ENCODE data around the gene MAMDC2.

The MAMDC2 gene

DNA sequence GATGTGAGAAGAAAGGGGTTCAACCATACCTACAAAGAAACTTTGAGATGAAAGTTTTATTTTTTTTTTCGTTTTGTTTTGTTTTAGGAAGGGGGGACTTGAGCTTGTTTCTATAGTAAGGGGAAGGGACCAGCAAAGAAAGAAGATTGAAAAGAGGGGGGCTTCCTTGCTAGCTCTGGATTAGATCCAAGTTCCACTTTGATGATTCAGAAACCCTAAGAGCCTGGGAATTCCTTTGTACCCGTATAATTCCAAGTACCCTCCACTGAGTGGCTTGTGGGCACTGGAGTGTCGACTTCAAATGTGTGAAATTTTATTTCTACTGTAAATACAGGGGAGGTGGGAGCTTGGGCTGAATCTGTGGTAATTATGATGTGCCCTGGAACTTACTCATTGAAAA, 10.9 kb downstream of the MAMDC2 start:
- no peak for DNase-seq (ENCODE audit: insufficient read length)
- FAIRE-seq, result no peak
- no peak for TF ChIP-seq TAF1 (IDR thresholded peaks at IDR 0.05; ENCODE audit: borderline replicate concordance, low read depth, low read length)
- no peak for TF ChIP-seq POLR2AphosphoS5 (IDR thresholded peaks at IDR 0.05; ENCODE audit: low read depth, low read length)
- no peak for TF ChIP-seq POLR2A (IDR thresholded peaks at IDR 0.05; ENCODE audit: low read depth, low read length)

DNA sequence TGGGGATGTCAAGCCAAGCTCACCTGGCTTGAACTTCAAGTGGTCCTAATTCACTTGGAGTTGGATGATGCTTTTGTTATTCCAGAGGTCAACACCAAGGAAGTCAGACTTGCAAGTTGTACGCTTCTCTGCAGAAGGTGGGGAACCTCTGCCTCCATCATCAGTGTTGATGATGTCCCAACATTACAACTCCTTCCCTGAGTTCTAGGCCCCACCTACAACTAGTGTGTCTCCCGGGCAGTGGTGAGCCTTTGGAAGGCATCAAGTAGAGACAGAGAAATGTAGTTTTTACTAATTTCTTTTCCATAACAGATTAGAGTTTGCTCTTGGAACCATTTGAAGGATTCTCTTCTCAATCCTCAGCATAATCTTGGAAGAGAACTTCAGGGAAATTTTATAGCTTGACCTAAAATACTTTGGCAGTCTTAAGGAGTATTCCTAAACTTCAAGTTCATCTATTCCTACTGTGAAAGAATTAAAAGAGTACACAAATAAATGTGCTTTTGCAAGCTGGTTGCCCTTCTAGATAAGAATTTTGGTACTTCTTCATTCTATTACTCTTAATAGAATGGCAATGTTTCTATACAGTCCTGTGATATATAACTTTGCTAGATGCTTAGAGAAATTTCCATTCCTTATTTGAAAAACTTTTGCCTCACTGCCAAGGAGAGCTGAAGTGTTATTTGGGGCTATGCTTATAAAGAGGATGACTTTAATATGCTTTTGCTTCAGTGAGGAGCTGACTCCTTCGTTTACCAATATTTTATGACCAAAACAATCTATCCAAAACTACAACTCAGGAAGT, 12.0 kb downstream of the MAMDC2 start:
- no peak for FAIRE-seq
- no peak for TF ChIP-seq POLR2AphosphoS5 (IDR thresholded peaks at IDR 0.05; ENCODE audit: low read depth, low read length)
- no peak for TF ChIP-seq TAF1 (IDR thresholded peaks at IDR 0.05; ENCODE audit: borderline replicate concordance, low read depth, low read length)
- TF ChIP-seq POLR2A (IDR thresholded peaks at IDR 0.05; ENCODE audit: low read depth, low read length), result no peak
- no peak for DNase-seq (ENCODE audit: insufficient read length)

GRCh38 chr9:70056211-70056944, 12.7 kb downstream of the MAMDC2 start:
- no peak for FAIRE-seq
- TF ChIP-seq TAF1 (IDR thresholded peaks at IDR 0.05; ENCODE audit: borderline replicate concordance, low read depth, low read length), result no peak
- TF ChIP-seq POLR2AphosphoS5 (IDR thresholded peaks at IDR 0.05; ENCODE audit: low read depth, low read length), result no peak
- TF ChIP-seq POLR2A (IDR thresholded peaks at IDR 0.05; ENCODE audit: low read depth, low read length), result no peak
- no peak for DNase-seq (ENCODE audit: insufficient read length)

GRCh38 chr9:70058569-70059116, 15.0 kb downstream of the MAMDC2 start:
- no peak for DNase-seq (ENCODE audit: insufficient read length)
- FAIRE-seq, result no peak
- TF ChIP-seq POLR2A (IDR thresholded peaks at IDR 0.05; ENCODE audit: low read depth, low read length) (no peak), TAF1 (IDR thresholded peaks at IDR 0.05; ENCODE audit: borderline replicate concordance, low read depth, low read length) (no peak)

DNA sequence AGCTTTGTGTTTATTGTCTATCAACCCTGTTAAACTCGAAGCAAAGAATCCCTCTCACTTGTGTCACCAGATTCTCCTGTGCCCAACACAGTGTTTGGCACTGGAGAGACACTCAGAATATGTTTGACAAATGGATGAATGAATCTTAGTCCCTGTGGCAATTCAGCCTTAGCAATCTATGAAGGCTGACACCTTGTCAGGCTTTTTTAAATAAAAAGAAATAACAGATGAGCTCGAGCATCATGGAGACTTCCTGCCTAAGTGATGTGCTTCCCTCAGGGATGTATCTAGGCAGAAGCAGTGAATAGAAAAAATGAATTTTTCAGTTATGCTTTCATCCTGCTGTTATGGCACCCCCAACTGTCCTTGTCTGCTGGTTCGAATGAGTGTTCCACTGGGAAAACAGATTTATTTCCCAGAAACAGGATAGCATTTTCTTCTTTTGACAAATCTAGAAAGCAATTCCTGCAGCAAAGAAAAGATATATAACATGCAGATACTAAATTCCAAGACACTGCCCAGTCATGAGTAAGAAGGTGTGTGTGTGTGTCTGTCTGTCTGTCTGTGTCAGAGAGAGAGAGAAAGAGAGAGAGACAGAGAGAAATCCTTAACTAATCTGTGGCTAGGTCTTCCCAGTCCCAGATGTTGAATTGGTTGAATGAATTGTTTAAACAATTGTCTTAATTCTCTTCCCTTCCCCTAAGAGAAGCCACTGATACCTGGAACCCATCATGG, 16.7 kb downstream of the MAMDC2 start:
- TF ChIP-seq TAF1 (IDR thresholded peaks at IDR 0.05; ENCODE audit: borderline replicate concordance, low read depth, low read length), result no peak
- TF ChIP-seq POLR2AphosphoS5 (IDR thresholded peaks at IDR 0.05; ENCODE audit: low read depth, low read length), result no peak
- no peak for TF ChIP-seq POLR2A (IDR thresholded peaks at IDR 0.05; ENCODE audit: low read depth, low read length)
- no peak for FAIRE-seq
- no peak for DNase-seq (ENCODE audit: insufficient read length)

GRCh38 chr9:70060883-70061507, 17.3 kb downstream of the MAMDC2 start:
- FAIRE-seq (no peak), DNase-seq (ENCODE audit: insufficient read length) (no peak)
- TF ChIP-seq POLR2A (IDR thresholded peaks at IDR 0.05; ENCODE audit: low read depth, low read length) (no peak), TAF1 (IDR thresholded peaks at IDR 0.05; ENCODE audit: borderline replicate concordance, low read depth, low read length) (no peak), POLR2AphosphoS5 (IDR thresholded peaks at IDR 0.05; ENCODE audit: low read depth, low read length) (no peak)

DNA sequence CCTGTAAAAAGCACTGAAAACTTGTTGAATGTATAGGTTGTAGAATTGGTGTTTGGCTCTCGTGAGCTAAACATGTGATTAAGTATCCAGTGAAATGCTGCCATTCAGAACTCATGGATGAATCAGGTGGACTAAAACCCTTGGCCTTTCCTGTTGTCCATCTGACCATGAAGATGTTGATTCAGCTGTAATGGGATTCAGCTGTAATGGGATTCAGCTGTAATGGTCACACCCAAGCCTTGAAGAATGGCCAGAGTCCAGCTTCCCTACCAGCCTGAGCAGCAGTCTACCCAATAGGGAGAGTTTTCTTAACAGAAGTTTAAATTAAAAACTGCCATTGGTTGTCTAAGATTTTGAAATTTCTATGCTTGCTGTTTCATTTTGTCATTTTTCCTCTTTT, 18.1 kb downstream of the MAMDC2 start:
- FAIRE-seq (no peak), DNase-seq (ENCODE audit: insufficient read length) (no peak)
- TF ChIP-seq TAF1 (IDR thresholded peaks at IDR 0.05; ENCODE audit: borderline replicate concordance, low read depth, low read length) (no peak), POLR2AphosphoS5 (IDR thresholded peaks at IDR 0.05; ENCODE audit: low read depth, low read length) (no peak), POLR2A (IDR thresholded peaks at IDR 0.05; ENCODE audit: low read depth, low read length) (no peak)

DNA sequence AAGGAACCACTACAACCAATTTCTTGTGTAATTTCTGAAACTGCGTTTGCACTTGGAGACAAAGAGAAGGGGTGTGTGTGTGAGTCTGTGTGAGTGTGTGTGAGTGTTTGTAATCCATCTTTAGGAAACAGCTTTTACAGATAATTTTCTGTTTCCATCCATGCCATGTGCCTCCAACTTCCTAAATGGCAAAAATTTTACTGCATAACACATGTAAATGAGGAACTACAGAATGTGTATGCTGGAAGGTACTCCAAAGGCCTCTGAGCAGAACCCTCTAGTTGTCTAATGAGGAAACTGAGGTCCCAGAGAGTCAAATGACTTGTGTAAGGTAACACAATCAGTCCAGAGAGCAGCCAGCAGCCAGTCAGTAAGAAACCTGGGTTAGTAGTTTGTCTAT, 20.8 kb downstream of the MAMDC2 start:
- no peak for FAIRE-seq
- TF ChIP-seq POLR2AphosphoS5 (IDR thresholded peaks at IDR 0.05; ENCODE audit: low read depth, low read length), result no peak
- TF ChIP-seq POLR2A (IDR thresholded peaks at IDR 0.05; ENCODE audit: low read depth, low read length), result no peak
- TF ChIP-seq TAF1 (IDR thresholded peaks at IDR 0.05; ENCODE audit: borderline replicate concordance, low read depth, low read length), result no peak

DNA sequence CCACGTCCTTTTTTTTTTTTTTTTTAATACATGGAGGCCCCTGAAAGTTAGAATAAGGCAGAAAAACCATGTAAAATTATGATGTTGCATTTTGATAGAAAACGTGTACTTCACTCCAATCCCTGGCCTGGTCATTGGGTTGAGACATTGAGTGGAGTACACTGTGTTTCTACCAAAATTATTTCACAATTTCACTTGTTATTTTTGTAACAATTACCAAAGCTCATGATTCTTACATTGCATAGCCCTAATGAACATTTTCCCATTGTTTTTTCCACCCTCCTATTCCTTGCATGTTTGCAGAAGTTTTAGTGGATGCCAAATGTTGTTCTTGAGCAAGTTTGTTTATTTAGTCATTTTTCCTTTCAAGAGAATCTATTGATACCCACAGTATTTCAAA, 21.9 kb downstream of the MAMDC2 start:
- TF ChIP-seq TAF1 (IDR thresholded peaks at IDR 0.05; ENCODE audit: borderline replicate concordance, low read depth, low read length) (no peak), POLR2AphosphoS5 (IDR thresholded peaks at IDR 0.05; ENCODE audit: low read depth, low read length) (no peak), POLR2A (IDR thresholded peaks at IDR 0.05; ENCODE audit: low read depth, low read length) (no peak)
- FAIRE-seq, result no peak
- DNase-seq (ENCODE audit: insufficient read length), result no peak

More for the DNA sequence above, 20.8 kb downstream of the MAMDC2 start:
- DNase-seq (ENCODE audit: insufficient read length), result no peak

- FAIRE-seq, result no peak
- no peak for DNase-seq (ENCODE audit: insufficient read length)
Measured at GRCh38 chr9:70066418-70066817, 22.8 kb downstream of the MAMDC2 start.

GRCh38 chr9:70066874-70067273, 23.2 kb downstream of the MAMDC2 start:
- no peak for FAIRE-seq

More at GRCh38 chr9:70066418-70066817, 22.8 kb downstream of the MAMDC2 start:
- TF ChIP-seq TAF1 (IDR thresholded peaks at IDR 0.05; ENCODE audit: borderline replicate concordance, low read depth, low read length) (no peak), POLR2A (IDR thresholded peaks at IDR 0.05; ENCODE audit: low read depth, low read length) (no peak), POLR2AphosphoS5 (IDR thresholded peaks at IDR 0.05; ENCODE audit: low read depth, low read length) (no peak)

More at GRCh38 chr9:70066874-70067273, 23.2 kb downstream of the MAMDC2 start:
- DNase-seq (ENCODE audit: insufficient read length), result no peak
- TF ChIP-seq TAF1 (IDR thresholded peaks at IDR 0.05; ENCODE audit: borderline replicate concordance, low read depth, low read length), result no peak
- no peak for TF ChIP-seq POLR2A (IDR thresholded peaks at IDR 0.05; ENCODE audit: low read depth, low read length)
- no peak for TF ChIP-seq POLR2AphosphoS5 (IDR thresholded peaks at IDR 0.05; ENCODE audit: low read depth, low read length)

All from GM12892 (cell line).